ENCODE measurements around the gene KCMF1.

DNA sequence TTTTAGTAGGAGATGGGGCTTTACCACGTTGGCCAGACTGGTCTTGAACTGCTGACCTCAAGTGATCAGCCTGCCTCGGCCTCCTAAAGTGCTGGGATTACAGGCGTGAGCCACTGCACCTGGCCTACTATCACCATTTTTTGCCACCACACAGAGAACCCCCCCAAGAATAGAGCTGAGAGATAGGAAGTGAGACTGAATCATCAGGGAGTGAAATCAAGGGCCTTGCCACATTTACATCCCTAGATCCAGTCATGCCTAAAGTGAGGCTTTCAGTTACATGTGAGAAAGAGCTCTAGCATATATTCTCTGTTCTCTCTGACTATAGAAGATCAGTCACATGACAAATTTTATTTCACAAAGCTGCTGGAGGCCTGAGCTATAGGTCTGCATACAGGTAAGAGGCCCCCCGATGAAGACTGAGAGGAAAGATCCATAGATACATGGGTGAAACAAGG is 28.0 kb upstream of the KCMF1 start:
- TF ChIP-seq, protein P1, sequence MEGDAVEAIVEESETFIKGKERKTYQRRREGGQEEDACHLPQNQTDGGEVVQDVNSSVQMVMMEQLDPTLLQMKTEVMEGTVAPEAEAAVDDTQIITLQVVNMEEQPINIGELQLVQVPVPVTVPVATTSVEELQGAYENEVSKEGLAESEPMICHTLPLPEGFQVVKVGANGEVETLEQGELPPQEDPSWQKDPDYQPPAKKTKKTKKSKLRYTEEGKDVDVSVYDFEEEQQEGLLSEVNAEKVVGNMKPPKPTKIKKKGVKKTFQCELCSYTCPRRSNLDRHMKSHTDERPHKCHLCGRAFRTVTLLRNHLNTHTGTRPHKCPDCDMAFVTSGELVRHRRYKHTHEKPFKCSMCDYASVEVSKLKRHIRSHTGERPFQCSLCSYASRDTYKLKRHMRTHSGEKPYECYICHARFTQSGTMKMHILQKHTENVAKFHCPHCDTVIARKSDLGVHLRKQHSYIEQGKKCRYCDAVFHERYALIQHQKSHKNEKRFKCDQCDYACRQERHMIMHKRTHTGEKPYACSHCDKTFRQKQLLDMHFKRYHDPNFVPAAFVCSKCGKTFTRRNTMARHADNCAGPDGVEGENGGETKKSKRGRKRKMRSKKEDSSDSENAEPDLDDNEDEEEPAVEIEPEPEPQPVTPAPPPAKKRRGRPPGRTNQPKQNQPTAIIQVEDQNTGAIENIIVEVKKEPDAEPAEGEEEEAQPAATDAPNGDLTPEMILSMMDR (IDR thresholded peaks at IDR 0.05): no peak
- no peak for TF ChIP-seq EZH2 (IDR thresholded peaks at IDR 0.05; ENCODE audit: borderline replicate concordance, insufficient read depth, low read depth, low read length, poor library complexity, severe bottlenecking)
